Activated B cell treated with CpG ODN at 0.5 μM for 24 hours (primary cell): ENCODE measurements around the gene PCNX1. TPM values are rescaled to one million over a fixed set of nuclear protein-coding genes. Genes with fewer than 3 reads are reported as not detected.
"Not testable (repeated sequence)": the region's sequence is repeated elsewhere in the genome, so short reads cannot be mapped to it uniquely, and the experiment has no call there.

Source experiments
- ATAC-seq: fragments of 200-7000 bp; cut with Tn5 transposase; one replicate; pipeline ENCODE4 v1.10.0; 2021; ENCODE audit warnings: low read depth, mild to moderate bottlenecking, moderate library complexity
- CTCF ChIA-PET: fragments of 350-600 bp; sonication (Branson Sonifier 250); formaldehyde crosslinking; loops from one replicate; lab custom pipeline; 2021; ENCODE audit warnings: antibody characterized with exemption; lab: Charles Lee
- POLR2A ChIA-PET: fragments of 350-600 bp; sonication (Branson Sonifier 250); formaldehyde crosslinking; loops from one replicate; lab custom pipeline; 2021; ENCODE audit warnings: antibody characterized with exemption; lab: Charles Lee
- DNase-seq: peaks from one replicate; pipeline ENCODE4 v3.0.0; 2022
- H3K27ac Mint-ChIP-seq: one replicate; pipeline ENCODE4 v1.8.0; 2020; ENCODE audit warnings: mixed read lengths
- H3K27me3 Mint-ChIP-seq: one replicate; pipeline ENCODE4 v1.8.0; 2021; ENCODE audit warnings: mixed read lengths
- H3K36me3 Mint-ChIP-seq: one replicate; pipeline ENCODE4 v1.8.0; 2021; ENCODE audit warnings: low read depth, mixed read lengths
- H3K4me1 Mint-ChIP-seq: one replicate; pipeline ENCODE4 v1.8.0; 2021; ENCODE audit warnings: mixed read lengths
- H3K4me3 Mint-ChIP-seq: one replicate; pipeline ENCODE4 v1.8.0; 2020; ENCODE audit warnings: mild to moderate bottlenecking, mixed read lengths
- H3K9me3 Mint-ChIP-seq: one replicate; pipeline ENCODE4 v1.8.0; 2020; ENCODE audit warnings: mixed read lengths
- intact Hi-C: fragments of 100-400 bp; cut with micrococcal nuclease; formaldehyde crosslinking; loops from one replicate; pipeline ENCODE4 v1.15.1; 2024
- total RNA-seq: library from RNA; stranded (reverse); gene quantifications from 2 replicates; pipeline ENCODE4 v1.2.3, GENCODE V29; 2022
- TF ChIP-seq, protein P1 (sequence below): fragments of 200-600 bp; IDR thresholded peaks from one replicate; pipeline ENCODE4 v1.8.0; 2022; ENCODE audit warnings: antibody characterized with exemption, mild to moderate bottlenecking

Gene PCNX1
- total RNA-seq, 1 donor from 2014 or later: 64.7 TPM

DNA sequence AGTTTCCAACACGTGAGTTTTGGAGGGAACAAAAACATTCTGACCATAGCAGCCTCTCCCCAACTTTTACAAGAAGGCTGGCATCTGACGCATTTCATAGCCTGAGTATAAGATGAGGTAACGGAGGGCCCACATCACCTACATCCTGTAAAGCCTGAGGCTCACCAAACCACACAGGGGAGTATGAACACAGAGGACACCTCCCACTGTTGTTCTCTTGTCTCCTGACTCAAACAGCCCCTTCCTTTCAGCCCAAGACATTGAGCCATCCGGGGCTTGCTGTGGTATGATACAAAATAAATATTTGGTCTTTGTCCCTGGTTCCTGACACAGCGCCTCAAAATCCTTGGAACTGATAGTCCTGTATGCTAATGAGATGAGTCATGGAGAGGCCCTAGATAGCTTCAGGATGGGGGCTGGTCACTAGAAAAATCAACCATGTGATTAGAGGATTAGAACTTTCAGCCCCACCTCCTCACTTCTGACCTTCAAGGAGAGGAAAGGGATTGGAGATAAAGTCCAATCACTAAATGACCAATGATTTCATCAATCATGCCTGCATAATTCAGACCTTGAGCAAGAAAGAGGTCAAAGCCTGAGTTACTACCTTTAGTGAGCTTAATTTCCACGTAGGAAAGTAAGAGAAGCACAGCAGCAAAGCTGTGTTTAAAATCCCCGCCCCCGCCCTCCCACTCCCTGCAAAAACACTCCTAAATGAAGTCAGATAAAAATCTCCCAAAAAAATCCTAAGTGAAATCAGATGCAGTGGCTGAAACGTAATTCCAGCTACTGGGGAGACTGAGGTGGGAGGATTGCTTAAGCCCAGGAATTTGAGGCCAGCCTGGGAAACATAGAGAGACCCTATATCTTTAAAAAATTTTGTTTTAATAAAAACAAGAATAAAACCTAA, 236.4 kb downstream of the PCNX1 start:
- Mint-ChIP-seq H3K9me3 (no peaks in the 10 kb centered on the region), H3K36me3 (no peaks in the 10 kb centered on the region), H3K27ac (no peak overlapping the region), H3K4me3 (no peak overlapping the region), H3K27me3 (no peaks in the 10 kb centered on the region), H3K4me1 (peaks cover 28% of the 10 kb centered on the region)
- intact Hi-C loops: no loop called here
- DNase-seq: no peak
- ChIA-PET CTCF (interaction anchor here (1.1 to 4.4 kb wide), 6 partner anchors 40 to 609 kb away, joined by 3 to 34 read pairs (median 8); partner anchors contain the start of gene SIPA1L1), POLR2A (no interaction called here)
- no peak for ATAC-seq
- TF ChIP-seq, protein P1, sequence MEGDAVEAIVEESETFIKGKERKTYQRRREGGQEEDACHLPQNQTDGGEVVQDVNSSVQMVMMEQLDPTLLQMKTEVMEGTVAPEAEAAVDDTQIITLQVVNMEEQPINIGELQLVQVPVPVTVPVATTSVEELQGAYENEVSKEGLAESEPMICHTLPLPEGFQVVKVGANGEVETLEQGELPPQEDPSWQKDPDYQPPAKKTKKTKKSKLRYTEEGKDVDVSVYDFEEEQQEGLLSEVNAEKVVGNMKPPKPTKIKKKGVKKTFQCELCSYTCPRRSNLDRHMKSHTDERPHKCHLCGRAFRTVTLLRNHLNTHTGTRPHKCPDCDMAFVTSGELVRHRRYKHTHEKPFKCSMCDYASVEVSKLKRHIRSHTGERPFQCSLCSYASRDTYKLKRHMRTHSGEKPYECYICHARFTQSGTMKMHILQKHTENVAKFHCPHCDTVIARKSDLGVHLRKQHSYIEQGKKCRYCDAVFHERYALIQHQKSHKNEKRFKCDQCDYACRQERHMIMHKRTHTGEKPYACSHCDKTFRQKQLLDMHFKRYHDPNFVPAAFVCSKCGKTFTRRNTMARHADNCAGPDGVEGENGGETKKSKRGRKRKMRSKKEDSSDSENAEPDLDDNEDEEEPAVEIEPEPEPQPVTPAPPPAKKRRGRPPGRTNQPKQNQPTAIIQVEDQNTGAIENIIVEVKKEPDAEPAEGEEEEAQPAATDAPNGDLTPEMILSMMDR: no peak

- Mint-ChIP-seq H3K9me3 (peaks cover 13% of the 10 kb centered on the region), H3K4me1 (peaks cover 13% of the 10 kb centered on the region)
- POLR2A ChIA-PET, H3K27ac Mint-ChIP-seq, intact Hi-C loops, H3K27me3 Mint-ChIP-seq, H3K36me3 Mint-ChIP-seq, H3K4me3 Mint-ChIP-seq, CTCF ChIA-PET, DNase-seq, ATAC-seq: not testable (repeated sequence)
Measured at GRCh38 chr14:71147335-71147734, 240.1 kb downstream of the PCNX1 start.

DNA sequence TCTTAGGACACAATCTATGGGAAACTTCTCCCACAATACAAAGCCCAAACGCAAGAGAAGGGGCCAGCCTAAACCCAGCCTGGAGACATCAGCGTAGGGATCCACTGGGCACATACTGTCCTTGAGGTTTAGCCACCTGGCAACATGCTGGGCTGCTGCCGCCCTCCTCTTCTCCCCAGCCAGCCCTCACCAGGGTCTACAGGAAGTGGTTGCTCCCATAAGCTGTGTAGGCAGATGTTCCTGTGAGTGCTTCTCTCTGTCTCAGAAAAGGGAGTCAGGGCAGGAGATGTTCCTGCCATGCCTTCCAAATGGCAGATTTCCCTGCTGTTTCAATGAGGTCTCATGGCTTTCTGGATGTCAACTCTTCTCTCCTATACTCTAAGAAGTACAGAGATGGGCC, 241.4 kb downstream of the PCNX1 start:
- Mint-ChIP-seq H3K27ac (no peak overlapping the region), H3K9me3 (peaks cover 13% of the 10 kb centered on the region), H3K4me1 (no peaks in the 10 kb centered on the region), H3K36me3 (no peaks in the 10 kb centered on the region), H3K4me3 (no peak overlapping the region), H3K27me3 (no peaks in the 10 kb centered on the region)
- POLR2A ChIA-PET: no interaction called here
- TF ChIP-seq, protein P1: no peak
- CTCF ChIA-PET: no interaction called here
- DNase-seq: no peak
- intact Hi-C loops: no loop called here
- ATAC-seq: no peak

- H3K36me3 Mint-ChIP-seq: no peaks in the 10 kb centered on the region
- H3K9me3 Mint-ChIP-seq: peaks cover 13% of the 10 kb centered on the region
- H3K4me1 Mint-ChIP-seq: no peaks in the 10 kb centered on the region
- DNase-seq (no peak), ATAC-seq (no peak)
- intact Hi-C loops: no loop called here
- ChIA-PET CTCF (no interaction called here), POLR2A (no interaction called here)
- TF ChIP-seq, protein P1: no peak
- no peak overlapping the region for H3K4me3 Mint-ChIP-seq
- H3K27ac Mint-ChIP-seq: no peak overlapping the region
- no peaks in the 10 kb centered on the region for H3K27me3 Mint-ChIP-seq
Measured at GRCh38 chr14:71150737-71151136, 243.5 kb downstream of the PCNX1 start.

GRCh38 chr14:71155743-71156142, 248.5 kb downstream of the PCNX1 start:
- ChIA-PET CTCF (no interaction called here), POLR2A (no interaction called here)
- no peak for ATAC-seq
- Mint-ChIP-seq H3K27me3 (peaks cover 5% of the 10 kb centered on the region), H3K4me1 (no peaks in the 10 kb centered on the region), H3K9me3 (peaks cover 7% of the 10 kb centered on the region), H3K36me3 (no peaks in the 10 kb centered on the region), H3K27ac (no peak overlapping the region), H3K4me3 (no peak overlapping the region)
- DNase-seq: no peak
- intact Hi-C loops: no loop called here
- TF ChIP-seq, protein P1: no peak
